Left ventricle myocardium superior (tissue), 1 donor: Measurements from ENCODE around the gene LEMD3. TPM values are rescaled to one million over a fixed set of nuclear protein-coding genes. Genes with fewer than 3 reads are reported as not detected.
A peak's percentile ranks its signal among the peaks of the same experiment; 100 is the strongest.

Experiments used
- ATAC-seq: fragments of 200-7000 bp; cut with Tn5 transposase; one replicate; pipeline ENCODE4 v1.9.1; 2020; ENCODE audit warnings: mild to moderate bottlenecking, moderate library complexity
- DNase-seq: peaks from one replicate; pipeline ENCODE4 v3.0.0-alpha.2; 2020
- intact Hi-C: fragments of 100-400 bp; cut with micrococcal nuclease; formaldehyde crosslinking; loops from one replicate; pipeline ENCODE4 v1.11.0; 2022
- total RNA-seq: library from RNA; stranded (reverse); fragmentation: NEBNext Ultra II Directional; extraction: Animal tissue kit (Norgen Biotek cat#: 25700); gene quantifications from one replicate; pipeline ENCODE4 v1.2.1, GENCODE V29; 2021
- donor health status: DM: no; HTN: yes; CAD: no; lungs with severe emphysema.

The LEMD3 gene
- total RNA-seq, 1 donor from 2014 or later: 16.8 TPM

DNA sequence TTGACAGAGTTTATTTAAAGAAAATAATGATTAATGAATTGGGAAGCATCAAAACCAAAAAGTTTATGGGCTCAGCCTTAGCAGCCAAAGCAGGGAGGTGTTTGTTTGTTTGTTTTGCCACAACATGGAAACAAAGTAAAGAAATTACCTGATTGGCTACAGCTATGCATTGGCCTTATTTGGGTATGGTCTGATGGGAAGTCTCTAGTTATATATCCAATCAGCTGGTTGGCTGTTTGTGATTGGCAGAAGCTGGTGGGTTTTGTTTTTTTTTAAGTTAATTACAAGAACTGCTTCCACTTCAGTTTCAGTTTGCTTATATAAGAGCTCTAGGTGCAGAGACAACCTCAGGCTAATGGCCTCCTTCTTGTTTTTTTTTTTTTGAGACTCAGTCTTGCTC is 4.6 kb upstream of the LEMD3 start:
- ATAC-seq (no peak), DNase-seq (no peak)
- intact Hi-C loops: no loop called here

DNA sequence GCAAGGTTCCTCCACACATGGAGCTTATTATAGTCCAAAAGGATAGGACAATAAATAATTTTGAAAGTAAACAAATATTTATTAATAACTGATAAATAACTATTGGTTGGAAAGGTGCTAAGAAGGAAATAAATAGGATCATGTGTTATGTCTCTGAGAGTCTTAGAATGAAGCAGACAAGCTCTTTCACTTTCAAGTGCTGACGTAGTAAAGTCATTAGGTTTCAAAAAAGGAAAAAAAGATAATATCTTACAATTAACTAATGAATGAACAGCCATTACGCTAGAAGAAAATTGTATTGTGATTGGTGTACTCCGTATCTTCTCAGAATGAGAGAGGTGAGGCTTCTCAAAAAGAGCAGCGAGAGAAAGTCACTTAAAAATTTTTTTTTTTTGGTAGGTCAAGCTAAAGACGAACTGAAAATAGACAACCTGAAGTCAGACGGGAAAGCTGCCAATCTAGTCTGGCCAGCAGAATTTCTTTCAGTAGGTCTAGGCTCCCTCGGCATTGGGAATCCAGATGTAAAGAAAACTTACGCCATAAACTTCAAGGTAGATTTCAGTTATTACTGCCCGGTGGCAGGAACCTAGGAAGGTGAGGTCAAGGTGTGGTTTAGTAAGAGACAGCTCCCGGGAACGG is 583 bp upstream of the LEMD3 start:
- intact Hi-C loops: no loop called here
- ATAC-seq (no peak), DNase-seq (no peak)

GRCh38 chr12:65170209-65170881 is 962 bp downstream of the LEMD3 start:
- intact Hi-C loops: no loop called here
- ATAC-seq (peak; percentile 72), DNase-seq (peak; percentile 70)

DNA sequence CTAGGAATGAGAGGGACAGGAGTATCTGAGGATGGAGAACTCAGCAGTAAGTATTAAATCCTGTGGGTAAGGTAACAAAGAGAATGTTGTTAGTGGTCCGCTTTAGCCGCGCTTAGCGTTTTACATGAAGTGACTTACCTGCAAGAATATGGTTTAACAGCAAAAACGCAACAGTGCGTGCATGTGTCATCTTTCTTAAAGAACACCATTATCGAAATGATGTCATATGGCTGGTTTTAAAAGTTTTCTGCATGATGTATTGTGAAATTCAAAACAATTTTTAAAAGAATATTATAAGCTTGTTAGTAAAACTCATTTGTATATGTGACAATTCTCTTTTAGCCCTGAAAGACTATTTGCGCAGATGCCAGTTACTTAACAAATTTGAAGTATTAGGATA is 1.7 kb downstream of the LEMD3 start:
- ATAC-seq: no peak
- DNase-seq: no peak
- intact Hi-C loops: no loop called here

GRCh38 chr12:65171870-65172269 is 2.5 kb downstream of the LEMD3 start:
- intact Hi-C loops: no loop called here
- no peak for DNase-seq
- ATAC-seq: no peak

GRCh38 chr12:65175385-65175784 is 6.0 kb downstream of the LEMD3 start:
- DNase-seq (no peak), ATAC-seq (no peak)
- intact Hi-C loops: no loop called here

- DNase-seq: no peak
These were observed 12.8 kb downstream of the LEMD3 start for GRCh38 chr12:65182012-65182739.

DNA sequence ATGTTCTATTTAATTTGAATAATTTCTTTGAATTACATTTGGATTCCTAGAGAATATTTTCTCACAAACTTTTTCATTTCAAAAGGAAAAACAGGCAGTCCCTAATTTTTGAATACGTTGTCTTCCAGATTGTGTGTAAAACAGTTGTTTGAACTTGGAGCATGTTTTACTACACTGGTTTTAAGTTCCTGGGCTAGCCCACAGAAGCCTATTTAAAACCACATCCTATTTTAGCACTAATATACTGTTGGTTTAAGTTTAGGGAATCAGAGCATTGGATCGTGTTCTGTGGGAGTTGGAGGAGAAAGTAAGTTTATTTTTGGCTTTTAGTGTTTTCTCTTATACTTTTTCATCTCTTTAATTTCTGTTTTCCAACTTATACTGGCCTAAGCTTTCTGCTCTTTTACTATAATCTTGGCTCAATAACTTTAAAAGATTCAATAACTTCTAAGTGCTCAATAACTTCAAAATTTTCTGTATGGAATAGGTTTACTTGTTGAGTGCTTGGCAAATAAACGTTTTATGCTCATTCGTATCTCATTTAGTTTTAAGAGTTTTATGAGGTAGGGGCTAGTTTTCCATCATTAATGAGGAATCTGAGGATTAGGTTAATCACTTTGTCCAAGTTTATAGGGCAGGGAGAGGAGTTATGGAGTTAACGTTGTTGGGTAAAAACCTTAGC is 14.9 kb downstream of the LEMD3 start:
- DNase-seq (no peak), ATAC-seq (no peak)
- intact Hi-C loops: no loop called here

More at GRCh38 chr12:65182012-65182739, 12.8 kb downstream of the LEMD3 start:
- intact Hi-C loops: no loop called here
- ATAC-seq: no peak

DNA sequence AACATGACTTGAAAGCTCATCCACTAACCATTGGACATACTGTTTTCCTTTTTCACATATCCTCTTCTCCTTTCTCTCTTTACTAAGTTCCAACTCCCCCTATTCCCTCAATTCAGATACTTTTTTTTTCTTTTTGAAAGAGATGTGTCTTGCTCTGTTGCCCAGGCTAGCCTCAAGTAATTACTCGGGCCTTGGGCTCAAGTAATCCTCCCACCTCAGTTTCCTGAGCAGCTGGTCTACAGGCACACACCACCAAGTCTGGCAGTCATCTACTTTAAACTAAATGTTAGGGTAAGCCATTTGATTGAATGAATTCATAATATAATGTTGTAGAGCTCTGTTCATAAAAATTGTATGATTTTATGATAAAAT is 15.5 kb downstream of the LEMD3 start:
- intact Hi-C loops: no loop called here
- ATAC-seq: no peak
- no peak for DNase-seq

DNA sequence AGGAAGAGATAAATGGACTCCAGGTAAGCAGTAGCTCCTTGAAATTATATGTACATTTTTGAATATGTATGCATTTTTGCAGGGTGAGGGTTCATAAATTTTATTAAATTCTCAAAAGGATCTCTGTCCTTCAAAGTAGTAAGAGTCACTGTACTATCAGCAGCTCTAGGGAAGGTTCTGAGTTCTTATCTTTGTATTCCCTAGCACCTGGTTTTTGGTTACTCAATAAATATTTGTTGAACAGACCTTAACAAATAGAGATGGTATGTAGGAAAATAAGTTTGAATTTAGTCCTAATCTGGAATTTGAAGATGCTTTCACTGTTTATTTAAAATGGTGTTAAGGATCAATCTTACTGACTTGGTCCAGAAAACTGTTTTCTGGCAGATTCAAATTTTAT is 18.3 kb downstream of the LEMD3 start:
- ATAC-seq (no peak), DNase-seq (no peak)
- intact Hi-C loops: no loop called here

- intact Hi-C loops: no loop called here
- no peak for DNase-seq
- no peak for ATAC-seq
These were observed 18.9 kb downstream of the LEMD3 start for GRCh38 chr12:65188179-65188701.

GRCh38 chr12:65189028-65189718 is 19.8 kb downstream of the LEMD3 start:
- ATAC-seq: peak; percentile 47
- no peak for DNase-seq
- intact Hi-C loops: no loop called here

GRCh38 chr12:65192963-65193516 is 23.7 kb downstream of the LEMD3 start:
- ATAC-seq (peak; percentile 21), DNase-seq (no peak)
- intact Hi-C loops: no loop called here

- intact Hi-C loops: no loop called here
- no peak for ATAC-seq
These were observed 25.6 kb downstream of the LEMD3 start for GRCh38 chr12:65194949-65195348.

GRCh38 chr12:65195387-65196055 is 26.1 kb downstream of the LEMD3 start:
- intact Hi-C loops: no loop called here
- ATAC-seq (peak; percentile 65), DNase-seq (no peak)

More at GRCh38 chr12:65194949-65195348, 25.6 kb downstream of the LEMD3 start:
- no peak for DNase-seq

- ATAC-seq (no peak), DNase-seq (no peak)
- intact Hi-C loops: no loop called here
These were observed 27.6 kb downstream of the LEMD3 start for GRCh38 chr12:65196762-65197567.

GRCh38 chr12:65199604-65200003 is 30.2 kb downstream of the LEMD3 start:
- DNase-seq: no peak
- intact Hi-C loops: no loop called here
- ATAC-seq: no peak
